K562 (cell line): ENCODE results near the gene ADAM30.

Source experiments
- BCL6 ChIP-seq: fragments of 250-450 bp; sonication (Bioruptor Pico); IDR thresholded peaks from 2 replicates; pipeline ENCODE4 v1.4.0; 2020
- CBX1 ChIP-seq: sonication (generic); IDR thresholded peaks from 2 replicates; pipeline ENCODE4 v1.6.1; 2016; ENCODE audit warnings: antibody characterized with exemption, low read depth, mild to moderate bottlenecking
- CBX3 ChIP-seq, 2 experiments: IDR thresholded peaks; 1 replicate in 1 of 2; 2 replicates in 1 of 2; pipeline ENCODE4 v1.6.1; 2012; ENCODE audit warnings: inconsistent platforms in 2 of 2, low read length in 2 of 2, borderline replicate concordance in 1 of 2, control low read depth in 1 of 2
- CC2D1A ChIP-seq: fragments of 450-650 bp; IDR thresholded peaks from 2 replicates; pipeline ENCODE4 v1.6.1; 2017; ENCODE audit warnings: mild to moderate bottlenecking
- CEBPB ChIP-seq: fragments of 450-650 bp; IDR thresholded peaks from 2 replicates; pipeline ENCODE4 v1.6.1; 2016; ENCODE audit warnings: missing genetic modification characterization, missing compliant biosample characterization
- CTCF ChIP-seq, 3 experiments: IDR thresholded peaks in 2 of 3; conservative IDR thresholded peaks in 1 of 3; 2 replicates each; pipeline ENCODE4 v1.5.1; 2011 to 2012; ENCODE audit warnings: low read length in 3 of 3, mild to moderate bottlenecking in 3 of 3, control low read depth in 2 of 3, improper control_type of control experiment in 1 of 3, inconsistent platforms in 1 of 3, low read depth in 1 of 3, mixed read lengths in 1 of 3, moderate library complexity in 1 of 3; ENCODE audit not compliant: insufficient read depth in 2 of 3
- FOXM1 ChIP-seq, 2 experiments: fragments of 450-650 bp in 1 of 2; sonication (generic) in 1 of 2; formaldehyde crosslinking in 1 of 2; IDR thresholded peaks; 2 replicates each; pipeline versions ENCODE4 v1.6.1 to v1.9.0; 2017 to 2022; ENCODE audit warnings: low read depth in 2 of 2, mild to moderate bottlenecking in 2 of 2, missing genetic modification reagents in 1 of 2, moderate library complexity in 1 of 2
- MAX ChIP-seq: sonication (generic); formaldehyde crosslinking; IDR thresholded peaks from 2 replicates; pipeline ENCODE4 v1.9.0; 2022; ENCODE audit warnings: mild to moderate bottlenecking, missing genetic modification reagents
- POLR2AphosphoS5 ChIP-seq: IDR thresholded peaks from 2 replicates; pipeline ENCODE4 v1.6.1; 2011; ENCODE audit warnings: mild to moderate bottlenecking, low read depth, low read length, moderate library complexity; ENCODE audit not compliant: control insufficient read depth, insufficient read depth
- TAF1 ChIP-seq: IDR thresholded peaks from 2 replicates; pipeline ENCODE4 v1.6.1; 2011; ENCODE audit warnings: mild to moderate bottlenecking, low read length, moderate library complexity; ENCODE audit not compliant: insufficient read depth, control insufficient read depth, severe bottlenecking; ENCODE audit errors: extremely low read depth
- XRCC5 ChIP-seq: fragments of 200-400 bp; formaldehyde crosslinking; IDR thresholded peaks from 2 replicates; pipeline ENCODE4 v1.6.1; 2017; ENCODE audit warnings: low read depth, mild to moderate bottlenecking, low read length

GRCh38 chr1:119858126-119858525 lies 38.2 kb downstream of the ADAM30 start:
- TF ChIP-seq POLR2AphosphoS5 (no peak), CTCF (IDR thresholded peaks at IDR 0.05 in 2 of 3, conservative IDR thresholded peaks at IDR 0.05 in 1 of 3; ENCODE audit: insufficient read depth in 2 of 3, low read depth in 1 of 3, low read length in 3 of 3) (no peak), CC2D1A (no peak), FOXM1 (IDR thresholded peaks at IDR 0.05; ENCODE audit: low read depth) (no peak), FOXM1 (CRISPR knock-in tag; IDR thresholded peaks at IDR 0.05; ENCODE audit: low read depth) (no peak), CBX1 (no peak), TAF1 (no peak), CEBPB (tag) (no peak), CBX3 (IDR thresholded peaks at IDR 0.05; ENCODE audit: borderline replicate concordance in 1 of 2, low read length in 2 of 2) (no peak), BCL6 (CRISPR knock-in tag) (no peak), MAX (CRISPR knock-in tag) (no peak), XRCC5 (no peak)
